Muscle layer of duodenum (tissue), 2 donors: ENCODE measurements around the gene LINC01488.

Experiments
- H3K27ac ChIP-seq: one replicate; pipeline ENCODE4 v1.7.0; 2013; ENCODE audit warnings: mild to moderate bottlenecking, low read length
- H3K27me3 ChIP-seq: one replicate; pipeline ENCODE4 v1.7.0; 2013; ENCODE audit warnings: low read depth, mild to moderate bottlenecking, control low read depth, low read length
- H3K36me3 ChIP-seq, 2 donors: one replicate each; pipeline ENCODE4 v1.7.0; 2013; ENCODE audit warnings: low read length in 2 of 2, control low read depth in 1 of 2, mild to moderate bottlenecking in 1 of 2; ENCODE audit not compliant: insufficient read depth in 2 of 2, control insufficient read depth in 1 of 2
- H3K4me1 ChIP-seq, 2 donors: one replicate each; pipeline ENCODE4 v1.7.0; 2013; ENCODE audit warnings: low read length in 2 of 2, mild to moderate bottlenecking in 2 of 2, control low read depth in 1 of 2, moderate library complexity in 1 of 2; ENCODE audit not compliant: insufficient read depth in 2 of 2, control insufficient read depth in 1 of 2
- H3K4me3 ChIP-seq, 2 donors: one replicate each; pipeline ENCODE4 v1.7.0; 2013; ENCODE audit warnings: low read length in 2 of 2, low read depth in 1 of 2, mild to moderate bottlenecking in 1 of 2
- H3K9me3 ChIP-seq, 2 donors: one replicate each; pipeline ENCODE4 v1.7.0; 2013; ENCODE audit warnings: low read length in 2 of 2, control low read depth in 1 of 2, mild to moderate bottlenecking in 1 of 2; ENCODE audit not compliant: control insufficient read depth in 1 of 2
- donor health status: healthy.

Gene LINC01488

DNA sequence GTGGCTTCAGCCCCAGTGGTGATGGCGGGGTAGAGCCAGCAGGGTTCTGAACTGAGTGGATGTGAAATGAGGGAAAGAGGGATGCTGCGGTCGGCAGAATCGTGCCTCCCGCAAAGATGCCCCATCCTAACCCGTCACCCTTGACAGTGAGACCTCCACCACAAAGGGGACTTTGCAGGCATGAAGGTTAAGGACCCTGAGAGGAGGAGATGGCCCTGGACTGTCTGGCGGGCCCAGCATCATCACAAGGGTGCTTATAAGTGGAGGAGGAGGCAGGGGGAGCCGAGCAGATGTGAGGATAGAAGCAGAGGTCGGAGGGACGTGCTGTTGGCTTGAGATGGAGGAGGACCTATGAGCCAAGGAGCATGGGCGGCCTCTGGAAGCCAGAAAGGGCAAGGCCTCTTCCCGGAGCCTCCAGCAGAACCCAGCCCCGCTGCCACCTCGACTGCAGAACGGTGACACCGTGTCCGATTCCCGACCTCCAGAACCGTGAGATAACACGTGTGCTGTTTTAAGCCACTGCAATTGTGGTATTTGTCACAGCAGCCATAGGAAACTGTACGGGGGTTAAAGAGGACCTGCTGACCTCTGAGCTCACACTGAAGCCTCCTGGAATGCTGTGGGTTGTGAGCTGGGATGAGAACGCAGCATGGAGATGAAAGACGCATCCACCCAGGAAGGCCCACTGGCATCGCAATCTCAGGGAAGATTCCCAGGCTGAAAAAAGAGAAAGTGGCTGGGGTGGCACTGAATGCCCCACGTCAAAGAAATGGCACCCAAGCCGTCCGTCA, 10.9 kb downstream of the LINC01488 start:
- Histone ChIP-seq H3K27ac (no peak overlapping the region), H3K36me3 (no peaks in the 10 kb centered on the region), H3K4me1 (peaks cover 8 to 27% of the 10 kb centered on the region in 2 donors), H3K4me3 (no peak overlapping the region), H3K9me3 (no peaks in the 10 kb centered on the region), H3K27me3 (no peaks in the 10 kb centered on the region)

GRCh38 chr11:69493931-69494821, 12.7 kb downstream of the LINC01488 start:
- H3K9me3 ChIP-seq, result no peaks in the 10 kb centered on the region
- no peak overlapping the region for H3K27ac ChIP-seq
- H3K36me3 ChIP-seq, result no peaks in the 10 kb centered on the region
- H3K27me3 ChIP-seq, result no peaks in the 10 kb centered on the region
- peaks cover 11 to 31% of the 10 kb centered on the region in 2 donors for H3K4me1 ChIP-seq
- H3K4me3 ChIP-seq, result no peak overlapping the region

- Histone ChIP-seq H3K9me3 (no peaks in the 10 kb centered on the region), H3K4me3 (no peak overlapping the region), H3K27me3 (no peaks in the 10 kb centered on the region), H3K4me1 (peaks cover 13 to 25% of the 10 kb centered on the region in 2 donors), H3K27ac (no peak overlapping the region), H3K36me3 (no peaks in the 10 kb centered on the region)
Observed at GRCh38 chr11:69494851-69495250, 13.4 kb downstream of the LINC01488 start.

DNA sequence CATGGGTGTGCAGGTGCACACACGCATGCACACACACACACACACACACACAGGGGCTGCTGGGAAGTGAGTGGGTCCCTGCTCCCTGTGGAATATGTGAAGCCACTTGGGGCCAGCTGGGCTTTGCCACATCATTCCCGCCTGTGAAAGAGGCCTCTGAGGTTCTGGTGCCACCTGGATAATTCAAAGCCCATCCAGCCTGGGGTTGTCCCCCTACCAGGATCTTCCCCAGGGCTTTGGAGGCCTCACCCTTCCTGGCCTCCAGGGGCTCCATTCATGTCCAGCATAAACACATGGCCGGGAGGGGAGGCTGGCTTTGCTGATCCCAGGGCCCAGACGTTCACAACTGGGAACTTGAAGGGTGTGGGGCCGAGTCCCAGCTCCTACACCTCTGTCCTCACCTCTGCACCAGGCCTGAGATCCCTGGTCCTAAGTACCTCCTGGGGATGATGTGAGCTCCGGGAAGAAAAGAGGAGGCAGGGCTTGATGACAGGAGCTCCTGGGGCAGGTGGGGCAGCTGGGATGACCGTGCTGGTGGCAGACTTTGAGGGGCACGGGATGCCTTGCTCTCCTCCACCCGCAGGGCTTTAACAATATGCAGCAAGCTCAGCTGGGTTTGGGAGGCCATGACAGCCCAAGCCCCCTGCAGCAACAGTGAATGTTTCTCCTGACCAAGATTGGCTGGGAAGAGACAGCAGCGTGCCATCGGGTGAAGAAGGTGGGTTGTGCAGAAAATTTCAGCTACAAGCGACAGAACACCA, 14.2 kb downstream of the LINC01488 start:
- no peaks in the 10 kb centered on the region for H3K36me3 ChIP-seq
- peaks cover 15 to 23% of the 10 kb centered on the region in 2 donors for H3K4me1 ChIP-seq
- no peaks in the 10 kb centered on the region for H3K27me3 ChIP-seq
- H3K4me3 ChIP-seq, result no peak overlapping the region
- no peaks in the 10 kb centered on the region for H3K9me3 ChIP-seq
- no peak overlapping the region for H3K27ac ChIP-seq

DNA sequence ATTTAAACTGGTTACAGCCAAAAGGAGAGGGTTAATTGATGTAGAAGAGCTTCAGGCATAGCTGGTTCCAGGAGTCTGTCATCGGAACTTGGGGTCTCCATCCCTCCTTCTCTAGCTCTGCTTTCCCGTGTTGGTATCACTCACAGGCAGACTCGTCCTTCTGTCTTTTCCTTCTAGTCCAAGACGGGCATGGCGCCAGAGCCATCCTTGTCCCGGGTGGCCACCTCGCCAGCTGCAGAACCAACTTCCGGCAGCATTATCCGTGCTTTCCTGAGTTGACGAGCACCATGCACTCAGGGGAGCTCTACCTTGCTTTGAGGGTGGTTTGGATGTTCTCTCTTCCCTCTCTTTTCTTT, 14.7 kb downstream of the LINC01488 start:
- Histone ChIP-seq H3K27ac (no peak overlapping the region), H3K9me3 (no peaks in the 10 kb centered on the region), H3K4me3 (no peak overlapping the region), H3K27me3 (no peaks in the 10 kb centered on the region), H3K36me3 (no peaks in the 10 kb centered on the region), H3K4me1 (peaks cover 15 to 23% of the 10 kb centered on the region in 2 donors)

GRCh38 chr11:69496631-69497220, 15.3 kb downstream of the LINC01488 start:
- Histone ChIP-seq H3K27me3 (no peaks in the 10 kb centered on the region), H3K4me1 (peaks cover 15 to 23% of the 10 kb centered on the region in 2 donors), H3K27ac (no peak overlapping the region), H3K36me3 (no peaks in the 10 kb centered on the region), H3K9me3 (no peaks in the 10 kb centered on the region), H3K4me3 (no peak overlapping the region)

DNA sequence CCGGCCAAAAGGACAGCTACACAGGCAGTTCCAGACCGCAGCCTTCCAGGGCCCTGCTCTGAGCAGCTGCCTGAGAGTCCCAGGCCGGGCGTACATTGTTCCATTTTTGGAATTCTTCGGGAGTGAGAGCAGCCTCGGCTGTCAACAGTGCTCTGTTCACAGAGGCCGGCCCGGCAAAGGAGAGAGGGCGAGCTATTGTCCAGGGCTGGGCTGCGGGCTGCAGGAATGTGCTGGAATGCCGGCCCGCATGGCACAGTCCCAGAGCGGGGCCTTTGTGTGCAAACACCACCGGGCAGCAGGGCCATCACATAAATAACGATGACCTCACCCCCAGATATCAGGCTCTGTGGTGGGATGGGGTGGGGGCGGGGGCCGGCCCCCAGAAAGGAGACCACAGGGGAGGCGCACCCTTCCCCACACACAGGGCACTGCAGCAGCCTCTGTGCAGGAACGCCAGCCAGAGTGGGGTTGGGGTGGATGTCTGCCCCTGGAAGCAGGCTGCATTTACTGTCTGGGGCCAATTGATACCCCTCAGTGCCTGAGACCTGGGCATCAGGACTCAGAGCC, 15.8 kb downstream of the LINC01488 start:
- Histone ChIP-seq H3K4me1 (peaks cover 15 to 23% of the 10 kb centered on the region in 2 donors), H3K36me3 (no peaks in the 10 kb centered on the region), H3K27me3 (no peaks in the 10 kb centered on the region), H3K9me3 (no peaks in the 10 kb centered on the region), H3K4me3 (peak overlapping the region in 1 of 2 donors; percentile 12), H3K27ac (no peak overlapping the region)

GRCh38 chr11:69498614-69499175, 17.2 kb downstream of the LINC01488 start:
- H3K27me3 ChIP-seq, result no peaks in the 10 kb centered on the region
- no peak overlapping the region for H3K4me3 ChIP-seq
- no peak overlapping the region for H3K27ac ChIP-seq
- H3K36me3 ChIP-seq, result no peaks in the 10 kb centered on the region
- H3K4me1 ChIP-seq, result peaks cover 15 to 23% of the 10 kb centered on the region in 2 donors
- H3K9me3 ChIP-seq, result no peaks in the 10 kb centered on the region

- no peak overlapping the region for H3K27ac ChIP-seq
- no peaks in the 10 kb centered on the region for H3K36me3 ChIP-seq
- no peaks in the 10 kb centered on the region for H3K27me3 ChIP-seq
- H3K9me3 ChIP-seq, result no peaks in the 10 kb centered on the region
- H3K4me3 ChIP-seq, result no peak overlapping the region
- peaks cover 15 to 23% of the 10 kb centered on the region in 2 donors for H3K4me1 ChIP-seq
Observed at GRCh38 chr11:69499186-69499917, 17.9 kb downstream of the LINC01488 start.

- H3K4me1 ChIP-seq, result peaks cover 15 to 23% of the 10 kb centered on the region in 2 donors
- no peaks in the 10 kb centered on the region for H3K36me3 ChIP-seq
Observed at GRCh38 chr11:69499918-69500284, 18.4 kb downstream of the LINC01488 start.

More at GRCh38 chr11:69499918-69500284, 18.4 kb downstream of the LINC01488 start:
- Histone ChIP-seq H3K27ac (no peak overlapping the region), H3K27me3 (no peaks in the 10 kb centered on the region), H3K9me3 (no peaks in the 10 kb centered on the region), H3K4me3 (no peak overlapping the region)
